Posterior cingulate gyrus (tissue), 11 donors: ENCODE data around the gene DIPK2A.
A peak's percentile ranks its signal among the peaks of the same experiment; 100 is the strongest.

Source experiments
- DNase-seq, 10 donors: peaks; one replicate each; pipeline versions ENCODE4 v3.0.0 to v3.0.0-alpha.2; 2020 to 2021; ENCODE audit warnings: mixed read lengths in 3 of 10
- intact Hi-C: fragments of 100-400 bp; cut with DNase I; formaldehyde crosslinking; loops from one replicate; pipeline ENCODE4 v1.15.1; 2023

Gene DIPK2A

DNA sequence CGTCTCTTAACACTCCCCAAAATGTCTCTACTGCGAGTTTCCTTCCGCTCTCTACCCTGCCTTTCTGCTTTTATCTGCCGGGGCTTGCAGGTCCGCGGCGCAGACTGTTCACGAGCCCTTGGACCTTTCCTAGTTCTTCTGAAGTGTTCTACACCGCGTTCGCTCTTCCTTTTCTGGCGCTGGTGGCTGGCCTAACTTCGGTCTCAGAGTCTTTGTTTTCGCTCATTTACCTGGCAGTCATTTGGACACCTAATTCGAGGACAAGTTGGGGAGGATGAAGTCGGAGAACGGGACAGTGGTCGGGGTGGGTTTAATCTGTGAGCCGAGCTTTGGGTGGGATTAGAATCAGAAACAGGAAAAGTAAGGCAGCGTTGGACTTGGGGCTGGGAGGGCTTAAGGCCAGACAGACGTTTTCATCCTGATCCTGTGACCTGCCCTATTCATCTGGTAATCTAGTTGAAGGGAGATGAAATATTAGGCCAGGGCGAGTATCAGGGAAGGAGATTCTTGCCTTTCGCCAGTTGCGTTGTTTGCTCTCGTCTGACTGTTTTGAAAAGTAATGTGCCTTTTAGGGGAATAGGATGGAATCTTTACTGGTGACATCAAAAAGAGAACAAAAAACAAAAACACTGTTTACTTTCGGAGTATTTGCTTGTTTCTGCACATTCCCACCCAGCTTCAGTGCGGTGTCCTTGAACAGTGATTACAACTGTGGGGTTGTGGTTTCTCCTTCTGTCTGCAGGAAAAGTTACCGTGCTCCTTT lies 1.8 kb downstream of the DIPK2A start:
- peak in 5 of 10 donors; percentile 26 to 82 (median 63) for DNase-seq

DNA sequence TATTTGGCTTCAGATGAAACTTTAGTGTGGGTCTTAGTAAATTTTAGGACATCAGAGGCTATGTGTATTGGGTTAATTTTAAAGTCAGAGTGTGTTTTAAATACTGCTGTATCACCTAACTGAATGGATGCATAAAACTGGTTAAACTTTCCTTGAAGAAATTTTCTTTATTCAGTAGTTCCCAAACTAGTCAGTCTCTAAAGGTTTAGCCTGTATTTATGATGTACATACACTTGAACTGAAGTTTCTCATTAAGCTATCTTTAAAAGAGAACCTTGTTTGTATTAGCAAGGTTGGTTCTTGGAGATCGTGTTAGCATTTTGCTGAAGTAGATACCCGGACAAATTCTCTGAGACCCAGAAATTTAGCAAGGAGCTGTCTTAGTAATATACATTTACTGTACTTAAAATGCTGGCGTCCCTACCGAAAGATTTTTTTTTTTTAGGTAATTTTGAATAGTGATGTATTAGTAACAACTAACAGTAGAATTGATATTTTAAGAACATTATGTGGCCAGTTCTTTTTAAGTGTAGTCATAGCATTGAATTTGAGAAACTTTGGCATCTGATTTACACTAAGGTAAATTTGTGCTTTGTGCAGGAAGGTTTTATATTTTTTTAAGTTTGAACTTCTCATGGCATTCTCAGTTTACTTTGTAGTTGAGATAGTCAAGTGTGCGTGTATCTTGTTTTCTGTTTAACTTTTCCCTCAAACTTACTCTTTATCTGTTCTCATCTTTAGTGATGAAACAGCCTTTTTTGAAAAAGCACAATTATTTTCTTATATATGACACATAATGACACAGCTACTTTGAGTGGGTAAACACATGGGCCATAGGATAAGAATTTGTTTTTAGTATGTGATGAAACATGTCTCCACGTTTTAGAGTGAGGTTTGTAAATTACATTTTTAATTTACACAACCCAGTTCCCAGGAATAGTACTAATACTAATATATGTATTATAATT lies 2.9 kb downstream of the DIPK2A start:
- no peak for DNase-seq
- intact Hi-C loops, result loop anchor here (5.0 kb wide), 1 partner anchor 58 kb away; no protein-coding TSS in a partner anchor

More for the DNA sequence above, 1.8 kb downstream of the DIPK2A start:
- intact Hi-C loops, result loop anchor here (2.0 to 5.0 kb wide), 2 partner anchors 59 to 797 kb away; no protein-coding TSS in a partner anchor

DNA sequence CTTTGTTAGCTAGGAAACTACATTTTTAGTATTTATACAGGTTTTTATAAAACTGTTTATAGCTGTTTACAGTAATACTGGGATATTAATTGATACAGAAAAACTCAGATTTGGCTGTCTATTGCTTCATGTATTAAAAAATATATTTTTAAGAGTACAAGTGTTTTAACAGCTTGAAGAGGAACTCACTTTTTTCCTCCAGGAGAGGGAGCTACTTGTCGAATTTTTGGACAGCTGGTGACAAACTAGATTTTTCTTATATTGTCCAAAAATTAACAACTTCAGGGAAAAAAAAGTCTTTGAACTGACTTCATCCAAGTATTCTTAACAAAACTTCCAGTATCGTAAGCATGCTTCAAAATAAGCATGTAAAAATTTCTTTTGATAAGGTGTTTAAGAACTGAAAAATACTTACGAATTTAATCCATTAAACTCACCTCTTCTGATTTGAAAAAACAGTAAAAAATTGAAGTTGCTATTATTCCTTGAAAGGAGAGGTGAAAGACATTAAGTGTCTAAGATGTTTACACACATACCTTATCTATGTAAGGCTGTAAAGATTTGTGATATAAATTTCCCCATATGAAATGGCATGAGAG lies 4.0 kb downstream of the DIPK2A start:
- DNase-seq, result no peak
- intact Hi-C loops, result no loop called here

DNA sequence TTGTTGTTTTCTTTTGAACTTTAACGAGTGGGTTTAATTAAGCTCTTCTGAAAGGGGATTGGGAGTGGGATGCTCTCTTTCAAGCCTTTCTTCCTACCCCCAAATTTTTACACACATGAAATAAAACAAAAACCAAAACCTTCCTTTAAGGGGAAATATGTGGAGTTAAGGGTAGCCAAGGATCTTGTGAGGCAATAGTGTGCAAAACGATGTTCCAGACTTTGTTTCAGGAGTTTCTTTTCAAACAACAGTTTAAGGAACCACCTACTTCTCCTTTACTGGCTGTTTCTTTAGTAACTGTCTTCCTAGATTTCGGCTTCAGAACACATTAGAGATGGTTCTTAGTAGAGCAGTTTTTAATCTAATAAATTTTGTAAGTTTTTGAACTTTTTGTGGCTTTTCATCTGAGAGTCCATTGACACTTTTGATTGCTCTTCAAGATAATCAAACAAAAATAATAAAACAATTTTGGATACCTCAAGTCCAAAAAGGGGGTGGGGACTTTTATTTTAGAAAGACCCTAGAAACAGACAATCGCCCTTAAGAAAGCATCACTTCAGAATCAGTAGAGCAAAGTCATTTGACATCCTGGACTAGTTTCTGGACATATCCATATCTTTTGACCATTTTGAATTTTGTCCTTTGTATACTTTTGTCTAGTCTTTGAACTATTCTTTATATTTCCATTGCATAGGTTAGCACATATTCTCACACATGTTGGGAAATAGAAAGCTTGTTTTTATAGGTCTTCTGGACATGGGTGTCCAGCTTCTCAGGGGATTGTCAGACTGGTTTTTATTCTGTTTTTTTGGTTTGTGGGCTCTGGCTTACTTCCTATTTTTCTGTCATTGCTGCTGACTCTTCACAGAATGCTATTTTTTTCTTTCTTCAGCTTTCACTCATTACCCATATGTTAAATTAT lies 6.0 kb downstream of the DIPK2A start:
- intact Hi-C loops, result no loop called here
- no peak for DNase-seq

DNA sequence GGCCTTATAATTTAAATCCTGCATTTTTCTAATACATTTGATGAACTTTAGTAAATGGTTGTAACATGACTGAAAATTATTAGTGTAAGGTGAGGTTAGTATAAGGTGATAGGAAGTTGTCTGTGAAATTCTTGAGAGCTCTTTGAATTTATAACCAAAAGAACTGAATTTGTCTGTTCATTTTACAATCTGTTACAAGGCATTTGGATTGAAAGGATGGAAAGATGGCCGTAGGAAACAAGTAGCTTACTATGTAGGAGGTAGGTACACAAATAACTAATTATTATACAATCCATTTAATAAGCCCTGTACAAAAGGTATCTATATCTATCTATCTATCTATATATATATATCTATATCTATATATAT lies 6.6 kb downstream of the DIPK2A start:
- intact Hi-C loops, result no loop called here
- DNase-seq, result no peak

DNA sequence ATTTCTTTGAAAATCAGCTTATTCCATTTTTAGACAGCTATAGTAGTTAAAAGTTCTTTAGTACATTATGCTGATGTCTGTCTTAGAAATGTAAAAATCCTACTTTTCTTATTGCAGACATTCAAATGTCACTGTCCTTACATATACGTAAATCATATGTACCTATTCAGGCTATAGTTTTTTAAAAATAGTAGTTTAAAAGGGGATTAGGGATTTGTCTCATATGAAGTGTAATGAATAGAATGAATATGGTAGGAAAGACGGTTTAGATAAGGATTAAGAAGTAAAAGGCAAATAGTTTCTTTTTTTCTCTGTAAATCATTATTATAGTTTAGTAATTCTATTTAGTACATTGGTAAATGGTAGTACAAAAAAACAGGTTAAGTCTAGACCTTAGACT lies 7.4 kb downstream of the DIPK2A start:
- intact Hi-C loops, result no loop called here
- no peak for DNase-seq

DNA sequence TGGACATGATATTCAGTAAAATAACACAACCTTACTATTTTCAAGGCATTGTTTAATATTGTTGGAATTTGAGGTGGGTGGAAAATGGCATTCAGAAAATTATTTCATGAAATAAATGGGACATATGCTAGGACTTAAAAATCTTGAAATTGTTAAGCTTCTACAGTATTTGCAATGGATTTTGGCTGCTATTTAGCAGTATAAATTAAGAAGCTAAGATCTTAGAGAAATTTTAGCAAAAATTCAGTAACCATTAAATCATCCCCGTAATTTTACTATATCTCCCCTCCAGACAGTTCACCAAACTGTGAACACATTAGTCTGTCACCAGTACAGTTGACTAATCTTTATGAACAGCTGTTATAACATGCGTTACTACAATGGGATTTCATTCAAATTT lies 8.2 kb downstream of the DIPK2A start:
- DNase-seq, result no peak
- intact Hi-C loops, result no loop called here

DNA sequence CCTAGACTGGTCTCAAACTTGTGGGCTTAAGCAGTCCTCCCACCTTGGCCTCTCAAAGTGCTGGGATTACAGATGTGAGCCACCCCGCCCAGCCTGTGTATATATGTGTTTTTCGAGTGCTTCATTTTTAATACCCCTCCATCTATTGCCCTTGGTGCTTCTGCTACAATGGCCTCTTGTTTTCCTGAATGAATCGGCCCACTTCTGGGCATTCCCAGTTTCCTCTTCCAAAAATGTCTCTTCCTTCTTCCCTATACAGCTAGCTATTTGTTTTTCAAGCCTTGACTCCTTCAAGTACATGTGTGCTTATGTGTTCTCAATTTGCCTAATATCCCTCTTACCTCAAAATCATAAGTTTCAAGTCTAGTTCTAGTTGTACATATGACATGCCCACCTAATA lies 16.7 kb downstream of the DIPK2A start:
- no peak for DNase-seq
- intact Hi-C loops, result no loop called here

DNA sequence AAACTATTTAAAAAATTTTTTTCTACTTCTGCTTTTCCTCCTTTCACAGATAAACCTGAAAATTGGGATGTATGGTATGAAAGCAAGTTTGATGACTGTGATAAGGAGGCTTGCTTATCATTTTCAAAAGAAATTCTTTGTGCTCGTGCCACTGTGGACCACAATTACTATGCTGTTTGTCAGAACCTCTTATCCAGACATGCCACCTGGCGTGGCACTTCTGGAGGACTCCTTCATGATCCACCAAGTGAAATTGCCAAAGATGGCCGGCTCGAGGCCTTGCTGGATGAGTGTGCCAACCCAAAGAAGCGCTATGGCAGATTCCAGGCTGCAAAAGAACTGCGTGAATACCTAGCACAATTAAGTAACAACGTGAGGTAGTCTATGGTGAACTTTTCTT lies 17.8 kb downstream of the DIPK2A start:
- intact Hi-C loops, result no loop called here
- DNase-seq, result no peak

DNA sequence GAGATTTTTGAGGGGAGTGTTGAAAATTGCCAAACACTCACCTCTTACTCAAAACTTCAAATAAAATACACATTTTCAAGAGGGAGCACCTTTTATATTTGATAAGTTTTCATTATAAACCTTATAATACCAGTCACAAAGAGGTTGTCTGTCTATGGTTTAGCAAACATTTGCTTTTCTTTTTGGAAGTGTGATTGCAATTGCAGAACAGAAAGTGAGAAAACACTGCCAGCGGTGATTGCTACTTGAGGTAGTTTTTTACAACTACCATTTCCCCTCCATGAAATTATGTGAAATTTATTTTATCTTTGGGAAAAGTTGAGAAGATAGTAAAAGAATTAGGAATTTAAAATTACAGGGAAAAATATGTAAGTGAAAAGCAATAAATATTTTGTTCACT lies 20.1 kb downstream of the DIPK2A start:
- no peak for DNase-seq
- intact Hi-C loops, result no loop called here

DNA sequence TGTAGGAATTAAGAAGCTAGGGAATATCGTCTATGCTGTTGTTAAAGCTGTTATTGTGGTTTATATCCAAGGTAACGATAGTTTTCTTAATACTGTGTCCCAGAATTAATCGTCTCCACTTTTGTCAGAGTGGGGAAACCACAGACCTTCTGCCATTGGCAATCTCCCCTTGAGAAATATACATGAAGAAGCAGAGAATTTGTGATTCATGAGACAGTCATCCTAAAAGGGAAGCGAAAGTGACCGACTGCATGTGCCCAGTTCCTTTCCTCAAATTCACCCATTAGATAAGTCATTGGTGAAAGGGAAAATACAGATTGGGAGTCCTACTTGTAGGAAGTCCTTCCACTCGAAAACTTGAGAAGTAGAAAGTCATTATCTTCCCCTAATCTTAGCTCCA lies 26.6 kb downstream of the DIPK2A start:
- no peak for DNase-seq
- intact Hi-C loops, result no loop called here

DNA sequence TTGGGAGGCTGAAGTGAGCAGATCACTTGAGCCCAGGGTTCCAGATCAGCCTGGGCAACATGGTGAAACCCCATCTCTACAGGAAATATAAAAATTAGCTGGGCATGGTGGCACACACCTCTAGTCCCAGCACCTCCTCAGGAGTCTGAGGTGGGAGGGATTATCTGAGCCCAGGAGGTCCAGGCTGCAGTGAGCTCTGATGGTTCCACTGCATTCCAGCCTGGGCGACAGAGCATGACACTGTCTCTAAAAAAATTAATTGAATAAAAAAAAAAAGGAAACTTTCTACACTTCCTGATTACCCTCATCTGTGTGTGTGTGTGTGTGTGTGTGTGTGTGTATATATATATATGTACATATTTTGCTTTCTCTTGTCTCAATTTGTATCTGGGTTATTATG lies 31.4 kb downstream of the DIPK2A start:
- no peak for DNase-seq
- intact Hi-C loops, result no loop called here

DNA sequence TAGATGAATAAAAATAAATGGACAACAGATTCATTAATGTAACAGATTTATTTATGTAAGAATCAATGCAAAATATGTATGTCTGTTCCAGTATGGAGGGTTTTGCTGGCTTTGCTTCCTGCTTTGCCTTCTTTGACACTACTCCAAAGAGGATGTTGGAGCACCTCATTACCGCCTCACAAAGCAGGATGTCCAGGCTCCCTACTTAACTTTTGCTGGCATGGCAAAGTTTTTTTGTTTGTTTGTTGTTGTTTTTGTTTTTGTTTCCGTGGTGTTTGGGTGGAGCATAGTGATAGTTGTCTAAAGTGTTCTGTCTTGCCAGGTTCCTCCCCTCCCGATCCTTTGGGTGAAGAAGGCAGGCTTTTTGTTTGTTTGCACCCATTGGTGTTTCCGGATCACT lies 38.7 kb downstream of the DIPK2A start:
- DNase-seq, result no peak
- intact Hi-C loops, result no loop called here

DNA sequence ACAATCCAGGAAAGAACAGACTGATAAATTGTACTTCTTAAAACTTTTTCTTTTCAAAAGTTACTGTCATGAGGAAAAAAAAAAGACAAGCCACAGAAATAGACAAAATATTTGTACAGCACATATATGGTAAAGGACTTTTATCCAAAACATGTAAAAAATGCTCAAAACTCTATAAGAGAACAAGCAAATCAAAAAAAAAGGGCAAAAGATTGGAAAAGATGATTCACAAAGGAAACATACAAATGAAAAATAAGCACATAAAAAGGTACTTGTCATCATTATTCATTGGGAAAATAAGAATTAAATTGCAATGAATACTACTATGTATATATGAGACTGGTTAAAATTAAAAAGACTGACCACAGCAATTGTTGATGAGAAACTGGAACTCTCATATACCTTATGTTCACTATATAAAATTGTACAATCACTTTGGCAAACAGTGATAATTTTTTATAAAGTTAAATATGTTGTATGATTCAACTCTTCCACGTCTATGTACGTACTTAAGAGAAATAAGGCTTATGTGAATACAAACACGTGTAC lies 39.7 kb downstream of the DIPK2A start:
- intact Hi-C loops, result no loop called here
- DNase-seq, result no peak

DNA sequence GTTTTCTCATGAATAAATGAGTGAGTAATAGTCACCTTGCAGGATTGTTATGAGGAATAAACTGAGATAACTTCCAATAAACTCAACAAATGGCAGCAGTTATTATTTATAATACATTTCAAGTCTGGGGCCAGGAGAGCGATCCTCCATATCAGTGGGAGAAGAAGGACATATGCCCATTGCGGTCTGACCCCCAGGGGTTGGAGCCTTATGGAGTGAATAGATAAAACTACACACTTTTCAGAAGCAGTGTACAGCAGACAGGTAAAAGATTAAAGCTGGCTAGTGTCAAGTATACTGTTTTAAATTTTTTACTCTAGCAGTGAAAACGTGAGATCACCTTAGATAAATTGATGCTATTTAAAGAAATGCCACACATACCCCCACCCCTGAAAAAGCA lies 43.5 kb downstream of the DIPK2A start:
- intact Hi-C loops, result no loop called here
- no peak for DNase-seq

DNA sequence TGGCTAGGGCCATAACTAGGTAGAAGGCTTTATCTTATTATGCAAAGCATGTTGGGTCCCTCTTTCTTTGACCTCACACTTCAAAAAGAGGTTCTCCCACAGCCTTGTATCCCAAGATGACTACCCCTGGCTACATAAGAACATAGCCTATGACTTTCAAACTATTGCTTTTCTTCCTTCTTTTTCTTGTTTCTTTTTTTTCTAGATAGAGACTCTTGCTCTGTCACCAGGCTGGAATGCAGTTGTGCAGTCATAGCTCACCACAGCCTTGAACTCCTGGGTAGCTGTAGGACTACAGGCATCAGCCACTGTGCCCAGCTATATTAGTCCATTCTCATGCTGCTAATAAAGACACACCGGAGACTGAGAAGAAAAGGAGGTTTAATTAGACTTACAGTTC lies 47.2 kb downstream of the DIPK2A start:
- intact Hi-C loops, result no loop called here
- no peak for DNase-seq
